NCI-H524 treated with DMSO at 0.1 percent for 48 hours (cell line): ENCODE measurements around the gene PRR12.
A peak's percentile ranks its signal among the peaks of the same experiment; 100 is the strongest.

Experiments
- DNase-seq: peaks from one replicate; lab custom pipeline; 2025; lab: John Stamatoyannopoulos, UW

PRR12 gene

GRCh38 chr19:49560358-49560900, 30.6 kb upstream of the PRR12 start:
- no peak for DNase-seq

GRCh38 chr19:49564616-49565045, 26.4 kb upstream of the PRR12 start:
- DNase-seq = no peak

GRCh38 chr19:49565261-49565660, 25.7 kb upstream of the PRR12 start:
- DNase-seq = no peak

GRCh38 chr19:49566302-49566701, 24.7 kb upstream of the PRR12 start:
- no peak for DNase-seq

GRCh38 chr19:49567861-49568441, 23.0 kb upstream of the PRR12 start:
- no peak for DNase-seq

GRCh38 chr19:49570138-49570856, 20.7 kb upstream of the PRR12 start:
- peak; percentile 19 for DNase-seq

GRCh38 chr19:49570997-49571676, 19.8 kb upstream of the PRR12 start:
- DNase-seq = peak; percentile 26

- DNase-seq = no peak
These were observed 18.0 kb upstream of the PRR12 start for GRCh38 chr19:49573009-49573408.

GRCh38 chr19:49573425-49573824, 17.6 kb upstream of the PRR12 start:
- DNase-seq = no peak

- no peak for DNase-seq
These were observed 16.7 kb upstream of the PRR12 start for GRCh38 chr19:49574206-49574755.

GRCh38 chr19:49579193-49579592, 11.8 kb upstream of the PRR12 start:
- no peak for DNase-seq

GRCh38 chr19:49579947-49580263, 11.1 kb upstream of the PRR12 start:
- no peak for DNase-seq

- peak; percentile 79 for DNase-seq
These were observed 10.5 kb upstream of the PRR12 start, which contains the start of gene NOSIP for GRCh38 chr19:49580264-49581006. Gene NOSIP (minus strand): TSS chr19:49580556. CDS start chr19:49560691, 19,865 bp downstream.

GRCh38 chr19:49581007-49581508, 9.9 kb upstream of the PRR12 start, which contains the start of gene PRRG2:
Gene PRRG2 (plus strand): TSS chr19:49581316. CDS start chr19:49583220, 1,904 bp downstream.
- DNase-seq = no peak

- no peak for DNase-seq
These were observed 7.7 kb upstream of the PRR12 start for GRCh38 chr19:49583239-49583638.

GRCh38 chr19:49585023-49585422, 6.0 kb upstream of the PRR12 start:
- DNase-seq = no peak

- no peak for DNase-seq
These were observed 3.8 kb upstream of the PRR12 start for GRCh38 chr19:49587227-49587626.

GRCh38 chr19:49588365-49589122, 2.4 kb upstream of the PRR12 start:
- DNase-seq = no peak

GRCh38 chr19:49589502-49589905, 1.5 kb upstream of the PRR12 start:
- no peak for DNase-seq

- DNase-seq = peak; percentile 91
These were observed 661 bp upstream of the PRR12 start for GRCh38 chr19:49590071-49590970.
